LoVo (cell line): ENCODE data around the gene KCP.
"Not testable (repeated sequence)": the region's sequence is repeated elsewhere in the genome, so short reads cannot be mapped to it uniquely, and the experiment has no call there.

Experiments
- DNase-seq: peaks from one replicate; pipeline ENCODE4 v3.0.0-alpha.2; 2016; ENCODE audit warnings: low spot score

Gene KCP

DNA sequence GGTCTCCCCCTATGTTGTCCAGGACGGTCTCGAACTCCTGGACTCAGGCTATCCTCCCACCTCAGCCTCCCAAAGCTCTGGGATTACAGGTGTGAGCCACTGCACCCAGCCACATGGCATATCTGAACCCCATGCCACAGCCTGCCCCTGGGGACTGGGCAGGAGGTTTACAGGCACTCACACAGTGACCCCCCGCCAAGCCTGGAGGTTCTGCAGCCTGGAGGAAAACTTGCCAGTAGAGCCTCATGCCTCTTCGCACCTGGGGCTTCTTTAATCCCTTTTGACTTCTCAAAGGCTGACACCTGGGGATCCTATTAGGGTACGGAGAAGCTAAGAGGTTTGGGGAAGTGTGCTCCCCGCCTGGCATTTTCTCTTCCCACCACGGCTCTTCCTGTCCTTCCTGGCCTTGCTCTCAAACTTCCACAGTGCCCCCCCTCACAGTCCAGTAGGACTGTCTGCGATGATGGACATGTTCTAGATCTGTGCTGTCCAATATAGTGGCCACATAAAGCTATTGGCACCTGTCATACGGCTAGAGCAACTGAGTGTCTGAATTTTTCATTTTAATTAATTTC is 11.4 kb upstream of the KCP start:
- no peak for DNase-seq

GRCh38 chr7:128920913-128921582 is 10.5 kb upstream of the KCP start:
- no peak for DNase-seq

- DNase-seq: no peak
These were observed 9.6 kb upstream of the KCP start for GRCh38 chr7:128919881-128920799.

DNA sequence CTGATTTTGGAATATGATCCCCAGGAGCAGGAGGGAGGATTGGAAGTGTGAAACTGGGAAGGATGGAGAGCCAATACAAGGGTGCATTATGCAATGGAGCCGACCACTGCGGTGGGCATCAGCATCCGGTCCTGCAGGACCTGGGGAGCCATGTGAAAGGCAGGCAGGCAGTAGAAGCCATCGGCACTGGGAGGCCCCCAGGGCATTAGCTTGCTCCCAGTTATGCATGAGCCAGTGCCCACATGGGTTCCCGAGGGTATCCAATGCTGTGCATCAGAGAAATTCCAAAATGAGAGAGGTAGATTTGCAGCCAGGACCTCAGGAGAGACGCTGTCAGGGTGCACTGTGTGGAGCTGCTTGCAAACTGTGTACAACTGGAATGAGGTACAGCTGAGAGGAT is 8.7 kb upstream of the KCP start:
- no peak for DNase-seq

DNA sequence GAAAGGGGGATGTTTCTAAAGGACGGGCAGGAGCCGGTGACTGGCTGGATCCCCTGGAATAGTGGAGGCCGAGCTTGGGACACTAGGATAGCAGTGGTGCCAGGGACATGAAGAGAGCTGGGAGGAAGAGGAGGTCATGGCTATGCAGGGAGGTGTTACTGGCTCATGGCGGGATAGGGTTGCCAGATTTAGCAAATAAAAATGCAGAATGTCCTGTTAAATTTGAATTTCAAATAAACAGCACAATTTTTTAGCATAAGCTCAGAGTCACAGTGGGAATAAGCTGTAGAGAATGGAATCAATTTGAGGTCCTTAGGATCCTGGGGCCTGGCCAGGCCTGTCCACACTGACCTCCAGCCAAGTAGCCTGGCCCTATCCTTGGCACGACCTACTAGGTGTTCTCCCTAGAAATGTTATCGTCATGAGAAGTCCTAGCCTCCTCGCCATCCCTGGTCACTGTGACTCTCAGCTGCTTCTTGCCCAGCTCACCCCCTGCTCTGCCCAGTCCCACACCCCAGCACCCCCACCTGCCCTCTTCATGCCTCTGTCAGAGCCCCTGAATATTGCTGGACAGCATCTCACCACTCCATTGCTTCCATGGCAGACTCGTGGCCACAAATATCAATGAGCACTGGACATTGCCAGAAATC is 7.6 kb upstream of the KCP start:
- DNase-seq: no peak

DNA sequence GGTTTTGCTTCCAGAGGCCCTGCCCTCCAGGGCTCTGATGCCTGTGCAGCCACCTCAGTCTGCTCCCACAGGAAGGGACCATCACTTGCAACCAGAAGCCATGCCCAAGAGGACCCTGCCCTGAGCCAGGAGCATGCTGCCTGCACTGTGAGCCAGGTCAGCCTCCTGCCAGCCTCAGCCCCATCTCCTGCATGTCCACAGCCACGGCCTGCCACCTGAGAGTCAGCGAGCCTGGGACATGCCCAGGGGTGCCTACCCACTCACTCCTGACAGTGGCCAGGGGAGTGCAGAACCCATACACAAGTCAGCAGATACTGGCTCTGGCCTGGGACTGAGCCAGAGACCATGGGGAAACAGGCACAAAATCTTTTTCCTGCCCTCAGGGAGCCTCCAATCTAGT is 6.6 kb upstream of the KCP start:
- DNase-seq: no peak

DNA sequence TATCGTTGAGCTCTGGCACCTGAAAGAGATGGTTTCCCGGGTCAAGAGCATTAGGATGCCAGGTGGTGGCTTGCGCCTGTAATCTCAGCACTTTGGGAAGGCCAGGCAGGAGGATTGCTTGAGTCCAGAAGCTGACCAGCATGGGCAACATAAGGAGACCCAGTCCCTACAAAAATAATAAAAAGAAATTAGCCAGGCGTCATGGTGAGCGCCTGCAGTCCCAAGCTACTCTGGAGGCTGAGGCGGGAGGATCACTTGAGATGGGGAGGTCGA is 6.1 kb upstream of the KCP start:
- no peak for DNase-seq

DNA sequence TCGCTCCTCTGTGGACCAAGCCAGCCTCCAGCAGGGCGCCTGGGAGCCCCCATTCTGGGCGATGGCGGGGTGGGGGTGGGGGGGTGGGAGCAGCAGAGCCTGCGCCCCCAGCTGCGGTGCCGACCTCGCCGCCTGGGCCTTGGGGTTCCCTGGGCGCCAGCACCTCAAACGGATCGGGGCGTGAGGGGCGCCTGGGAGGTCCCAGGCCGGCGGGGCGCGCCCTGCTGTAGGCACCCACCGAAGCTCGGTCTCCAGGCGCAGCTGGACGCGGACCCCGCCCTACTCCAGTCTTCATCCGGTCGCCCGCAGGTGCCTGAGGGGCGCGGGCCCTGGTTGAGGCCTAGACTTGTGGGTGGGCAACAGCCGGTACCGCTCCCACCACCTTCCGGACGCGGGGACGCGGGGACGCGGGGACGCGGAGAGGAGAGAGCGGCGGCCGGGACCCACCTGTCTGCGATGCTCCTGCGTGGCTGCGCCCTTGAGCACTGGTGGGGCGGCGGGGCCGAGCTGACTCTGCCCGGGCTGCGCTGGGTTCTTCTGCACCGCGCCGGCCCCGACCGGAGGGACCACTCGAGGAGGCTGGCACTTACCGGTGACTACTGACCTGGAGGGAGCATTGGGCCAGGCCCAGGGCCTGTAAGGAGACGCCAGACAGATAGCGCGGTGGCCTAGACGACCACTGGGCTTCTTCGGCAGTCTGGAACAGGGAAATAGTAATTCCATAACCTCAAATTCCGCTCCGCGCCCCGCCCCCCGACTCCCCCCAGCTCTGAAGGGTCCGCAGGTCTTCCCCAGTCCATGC is 5.5 kb upstream of the KCP start:
- no peak for DNase-seq

- no peak for DNase-seq
These were observed 4.8 kb upstream of the KCP start for GRCh38 chr7:128915271-128915819.

DNA sequence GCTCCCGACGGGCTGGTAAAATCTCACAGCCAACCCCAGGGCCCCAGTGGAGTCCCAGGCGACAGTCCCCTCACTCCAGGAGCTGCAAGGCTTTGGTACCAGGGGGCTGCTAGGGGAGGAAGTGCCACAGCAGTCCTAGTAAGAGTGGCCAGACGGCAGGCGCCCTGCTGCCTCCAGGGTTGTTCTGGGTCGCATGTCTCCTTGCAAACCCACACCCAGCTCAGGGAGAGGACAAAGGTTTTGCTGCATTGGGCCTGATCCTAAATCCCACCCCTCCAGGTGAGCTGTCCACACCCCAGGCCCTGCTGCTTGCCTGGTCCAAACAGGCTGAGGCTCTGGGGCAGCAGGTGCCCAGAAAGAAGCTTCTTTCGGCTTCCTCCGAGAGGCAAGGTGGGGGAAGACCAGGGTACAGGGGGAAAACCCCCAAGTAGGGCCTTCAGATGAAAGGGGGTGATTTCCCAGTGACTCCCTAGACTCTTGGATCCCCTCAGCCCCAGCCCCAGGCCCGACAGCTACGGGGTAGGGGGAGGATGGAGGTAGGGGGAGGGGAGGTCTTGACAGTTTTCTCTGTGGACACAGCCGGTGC is 4.2 kb upstream of the KCP start:
- DNase-seq: no peak

DNA sequence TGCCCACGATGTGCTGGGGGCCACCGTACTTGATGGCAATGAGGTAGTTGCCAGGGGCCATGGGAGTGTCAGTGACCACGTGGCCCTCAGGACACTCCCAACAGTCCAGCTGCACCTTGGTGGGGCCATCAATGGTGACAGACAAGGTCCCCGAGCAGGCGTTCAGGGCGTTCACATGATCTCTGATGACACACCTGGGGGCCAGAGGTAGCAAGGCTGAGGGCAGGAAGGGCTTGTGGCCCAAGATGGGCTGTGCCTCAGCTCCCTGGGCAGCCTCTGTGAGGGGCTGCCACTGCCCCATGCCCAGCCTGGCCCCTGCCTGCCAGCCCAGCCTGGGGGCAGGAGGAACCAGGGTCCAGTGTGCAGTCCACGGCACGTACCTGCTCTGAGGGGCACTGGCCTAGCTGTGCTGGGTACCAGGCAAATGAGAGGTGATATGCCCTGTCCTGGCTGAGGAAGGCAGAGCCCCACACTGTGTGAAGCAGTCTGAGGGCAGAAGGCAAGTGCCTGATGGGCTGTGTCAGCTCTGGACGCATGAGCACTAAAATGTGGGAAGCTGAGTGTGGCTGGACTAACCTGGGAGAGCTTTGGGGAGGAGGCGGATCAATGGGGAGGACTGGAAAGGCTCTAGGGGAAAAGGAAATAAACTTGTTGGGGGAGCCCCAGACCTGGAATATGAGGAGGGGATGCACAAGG is 3.5 kb upstream of the KCP start:
- DNase-seq: no peak

DNA sequence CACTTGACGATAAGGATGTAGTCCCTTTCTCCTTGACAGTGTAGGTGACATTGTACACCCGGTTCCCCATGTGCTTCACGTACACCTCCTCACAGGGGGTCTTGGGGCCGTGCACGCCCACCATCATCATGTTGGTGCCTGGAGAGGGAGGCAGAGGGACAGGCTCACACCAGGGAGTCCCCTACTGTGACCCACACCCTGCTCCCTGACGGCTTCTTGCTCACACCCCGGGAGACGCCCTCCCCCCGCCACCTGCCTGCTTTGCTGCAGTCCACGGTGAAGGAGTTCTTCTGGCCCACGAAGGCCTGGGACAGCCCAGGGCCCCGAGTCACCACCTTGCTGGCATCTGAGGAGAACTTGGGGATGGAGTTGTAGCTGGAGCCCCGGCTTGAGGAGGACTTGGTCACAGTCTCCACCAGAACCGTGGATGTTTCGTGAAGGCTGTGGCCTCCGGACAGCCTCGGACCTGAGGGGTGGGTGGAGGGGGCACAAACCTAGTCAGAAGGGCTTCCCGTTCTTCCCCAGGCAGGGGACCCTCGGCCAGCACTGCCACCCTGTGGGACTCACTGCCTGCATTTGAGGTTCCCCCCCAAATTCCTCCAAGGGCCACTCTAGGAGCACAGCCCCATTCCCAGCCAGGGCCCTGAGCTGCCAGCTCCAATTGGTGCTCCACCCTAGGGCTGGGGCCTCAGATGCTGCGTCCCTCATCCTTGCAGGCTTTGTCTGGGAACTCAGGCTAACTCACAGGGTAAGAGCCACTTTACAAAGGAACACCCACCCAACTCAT is 2.4 kb upstream of the KCP start:
- DNase-seq: not testable (repeated sequence)

- DNase-seq: no peak
These were observed 1.8 kb upstream of the KCP start for GRCh38 chr7:128912281-128912680.

DNA sequence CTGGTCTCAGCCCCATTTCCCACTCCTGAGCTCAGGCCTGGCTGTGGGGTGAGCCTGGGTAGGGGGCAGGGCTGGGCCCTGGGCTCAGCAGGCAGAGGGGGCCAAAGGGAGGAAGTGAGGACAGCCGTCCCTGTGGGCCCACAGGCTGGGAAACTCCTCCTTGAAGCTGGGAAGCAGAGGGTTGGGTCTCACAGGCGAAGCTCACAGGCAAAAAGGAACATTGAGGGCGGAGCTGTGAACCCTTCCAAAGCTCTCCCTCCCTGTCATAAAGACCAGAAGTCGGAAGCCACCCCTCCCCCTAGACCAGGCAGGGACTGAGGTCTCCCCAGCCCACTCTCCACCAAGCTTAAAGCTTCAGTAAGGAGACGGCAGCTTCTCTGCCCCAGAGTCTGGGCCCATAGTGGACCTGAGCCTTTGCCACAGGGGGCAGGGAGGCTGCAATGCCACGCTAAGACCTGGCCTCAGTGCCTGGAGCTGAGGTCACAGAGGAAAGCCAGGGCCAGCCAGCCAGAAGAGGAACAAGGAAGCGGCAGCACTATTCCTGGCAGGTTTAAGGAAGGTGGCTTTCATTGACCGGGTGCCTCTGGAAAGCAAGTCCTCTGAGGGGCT is 1.0 kb upstream of the KCP start:
- no peak for DNase-seq

- no peak for DNase-seq
These were observed 612 bp downstream of the KCP start for GRCh38 chr7:128909625-128910568.

GRCh38 chr7:128908750-128909624 is 1.5 kb downstream of the KCP start:
- DNase-seq: no peak
